Ishikawa (cell line): ENCODE measurements around the gene PRKCZ.

Experiments used
- CEBPB ChIP-seq: IDR thresholded peaks from 2 replicates; pipeline ENCODE4 v1.6.1; 2012
- CREB1 ChIP-seq: IDR thresholded peaks from 2 replicates; pipeline ENCODE4 v1.6.1; 2012; ENCODE audit warnings: low read depth
- EGR1 ChIP-seq: IDR thresholded peaks from 2 replicates; pipeline ENCODE4 v1.6.1; 2012
- EP300 ChIP-seq: IDR thresholded peaks from 2 replicates; pipeline ENCODE4 v1.6.1; 2012; ENCODE audit warnings: borderline replicate concordance
- FOXM1 ChIP-seq: IDR thresholded peaks from 2 replicates; pipeline ENCODE4 v1.6.1; 2012; ENCODE audit warnings: low read depth, borderline replicate concordance
- NFIC ChIP-seq: IDR thresholded peaks from 2 replicates; pipeline ENCODE4 v1.6.1; 2012
- RAD21 ChIP-seq: IDR thresholded peaks from 2 replicates; pipeline ENCODE4 v1.6.1; 2012; ENCODE audit warnings: low read depth
- TAF1 ChIP-seq: IDR thresholded peaks from 2 replicates; pipeline ENCODE4 v1.6.1; 2012; ENCODE audit warnings: low read depth, mild to moderate bottlenecking
- TCF12 ChIP-seq: IDR thresholded peaks from 2 replicates; pipeline ENCODE4 v1.6.1; 2012; ENCODE audit warnings: low read depth
- TEAD4 ChIP-seq: IDR thresholded peaks from 2 replicates; pipeline ENCODE4 v1.6.1; 2012
- YY1 ChIP-seq: IDR thresholded peaks from 2 replicates; pipeline ENCODE4 v1.6.1; 2012; ENCODE audit warnings: low read depth
- ZBTB7A ChIP-seq: IDR thresholded peaks from 2 replicates; pipeline ENCODE4 v1.6.1; 2012; ENCODE audit warnings: low read depth
- TF ChIP-seq, protein P1 (sequence below): IDR thresholded peaks from 2 replicates; pipeline ENCODE4 v1.6.1; 2012
- TF ChIP-seq, protein P2 (sequence below): IDR thresholded peaks from 2 replicates; pipeline ENCODE4 v1.6.1; 2012
- TF ChIP-seq, protein P3 (sequence below): IDR thresholded peaks from 2 replicates; pipeline ENCODE4 v1.6.1; 2012; ENCODE audit warnings: low read depth, mild to moderate bottlenecking

PRKCZ gene

DNA sequence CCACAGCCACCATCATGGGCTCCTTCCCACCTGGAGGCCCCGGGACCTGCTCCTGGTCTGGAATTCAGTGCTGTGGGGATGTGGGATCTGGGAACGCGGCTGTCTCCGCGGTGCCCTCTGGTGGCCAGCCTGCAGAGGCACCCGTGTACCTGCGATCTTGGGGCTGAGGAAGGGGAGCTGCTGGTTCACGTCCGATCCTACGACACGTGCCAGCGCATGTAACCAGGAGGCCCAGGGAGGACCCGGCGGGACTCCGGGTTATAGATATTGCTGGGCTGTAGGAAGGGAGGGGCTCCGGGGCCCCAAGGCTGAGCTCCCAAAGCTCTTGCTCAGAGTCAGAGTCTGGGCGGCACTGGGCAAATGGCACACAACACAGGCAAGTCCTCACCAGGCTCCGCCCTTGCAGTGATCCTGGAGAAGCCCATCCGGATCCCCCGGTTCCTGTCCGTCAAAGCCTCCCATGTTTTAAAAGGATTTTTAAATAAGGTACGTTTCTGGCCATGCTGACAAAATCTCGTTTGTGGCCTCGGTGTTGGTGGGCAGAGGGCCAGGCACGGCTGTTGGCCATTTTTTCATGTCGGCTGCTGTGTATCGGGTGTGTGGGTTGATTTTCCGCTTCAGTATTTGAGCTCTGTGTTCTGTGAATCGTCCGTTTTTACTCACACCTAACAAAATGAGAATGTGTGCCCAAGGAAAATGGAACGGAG is 124.3 kb downstream of the PRKCZ start:
- no peak for TF ChIP-seq ZBTB7A
- TF ChIP-seq EP300: no peak
- no peak for TF ChIP-seq CREB1
- TF ChIP-seq RAD21: peak; percentile 59
- TF ChIP-seq TCF12: no peak

DNA sequence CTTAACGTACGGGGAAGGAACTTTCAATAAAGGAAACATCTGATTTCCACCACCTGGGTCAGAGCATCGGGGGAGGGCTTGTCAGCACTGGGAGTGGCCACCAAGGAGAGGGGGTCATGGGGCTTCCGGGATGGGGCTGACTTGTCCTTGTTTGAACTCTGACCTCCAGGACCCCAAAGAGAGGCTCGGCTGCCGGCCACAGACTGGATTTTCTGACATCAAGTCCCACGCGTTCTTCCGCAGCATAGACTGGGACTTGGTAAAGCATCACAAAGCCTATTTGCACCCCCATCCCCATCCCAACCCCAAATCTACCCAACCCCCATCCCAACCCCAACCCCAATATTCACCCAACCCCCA is 124.8 kb downstream of the PRKCZ start:
- TF ChIP-seq EGR1 (no peak), EP300 (no peak), FOXM1 (no peak), ZBTB7A (no peak), NFIC (no peak), YY1 (no peak), TCF12 (no peak)
- TF ChIP-seq, protein P1, sequence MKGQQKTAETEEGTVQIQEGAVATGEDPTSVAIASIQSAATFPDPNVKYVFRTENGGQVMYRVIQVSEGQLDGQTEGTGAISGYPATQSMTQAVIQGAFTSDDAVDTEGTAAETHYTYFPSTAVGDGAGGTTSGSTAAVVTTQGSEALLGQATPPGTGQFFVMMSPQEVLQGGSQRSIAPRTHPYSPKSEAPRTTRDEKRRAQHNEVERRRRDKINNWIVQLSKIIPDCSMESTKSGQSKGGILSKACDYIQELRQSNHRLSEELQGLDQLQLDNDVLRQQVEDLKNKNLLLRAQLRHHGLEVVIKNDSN: no peak
- TF ChIP-seq, protein P2, sequence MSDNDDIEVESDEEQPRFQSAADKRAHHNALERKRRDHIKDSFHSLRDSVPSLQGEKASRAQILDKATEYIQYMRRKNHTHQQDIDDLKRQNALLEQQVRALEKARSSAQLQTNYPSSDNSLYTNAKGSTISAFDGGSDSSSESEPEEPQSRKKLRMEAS: no peak
- TF ChIP-seq, protein P3, sequence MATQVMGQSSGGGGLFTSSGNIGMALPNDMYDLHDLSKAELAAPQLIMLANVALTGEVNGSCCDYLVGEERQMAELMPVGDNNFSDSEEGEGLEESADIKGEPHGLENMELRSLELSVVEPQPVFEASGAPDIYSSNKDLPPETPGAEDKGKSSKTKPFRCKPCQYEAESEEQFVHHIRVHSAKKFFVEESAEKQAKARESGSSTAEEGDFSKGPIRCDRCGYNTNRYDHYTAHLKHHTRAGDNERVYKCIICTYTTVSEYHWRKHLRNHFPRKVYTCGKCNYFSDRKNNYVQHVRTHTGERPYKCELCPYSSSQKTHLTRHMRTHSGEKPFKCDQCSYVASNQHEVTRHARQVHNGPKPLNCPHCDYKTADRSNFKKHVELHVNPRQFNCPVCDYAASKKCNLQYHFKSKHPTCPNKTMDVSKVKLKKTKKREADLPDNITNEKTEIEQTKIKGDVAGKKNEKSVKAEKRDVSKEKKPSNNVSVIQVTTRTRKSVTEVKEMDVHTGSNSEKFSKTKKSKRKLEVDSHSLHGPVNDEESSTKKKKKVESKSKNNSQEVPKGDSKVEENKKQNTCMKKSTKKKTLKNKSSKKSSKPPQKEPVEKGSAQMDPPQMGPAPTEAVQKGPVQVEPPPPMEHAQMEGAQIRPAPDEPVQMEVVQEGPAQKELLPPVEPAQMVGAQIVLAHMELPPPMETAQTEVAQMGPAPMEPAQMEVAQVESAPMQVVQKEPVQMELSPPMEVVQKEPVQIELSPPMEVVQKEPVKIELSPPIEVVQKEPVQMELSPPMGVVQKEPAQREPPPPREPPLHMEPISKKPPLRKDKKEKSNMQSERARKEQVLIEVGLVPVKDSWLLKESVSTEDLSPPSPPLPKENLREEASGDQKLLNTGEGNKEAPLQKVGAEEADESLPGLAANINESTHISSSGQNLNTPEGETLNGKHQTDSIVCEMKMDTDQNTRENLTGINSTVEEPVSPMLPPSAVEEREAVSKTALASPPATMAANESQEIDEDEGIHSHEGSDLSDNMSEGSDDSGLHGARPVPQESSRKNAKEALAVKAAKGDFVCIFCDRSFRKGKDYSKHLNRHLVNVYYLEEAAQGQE: no peak

DNA sequence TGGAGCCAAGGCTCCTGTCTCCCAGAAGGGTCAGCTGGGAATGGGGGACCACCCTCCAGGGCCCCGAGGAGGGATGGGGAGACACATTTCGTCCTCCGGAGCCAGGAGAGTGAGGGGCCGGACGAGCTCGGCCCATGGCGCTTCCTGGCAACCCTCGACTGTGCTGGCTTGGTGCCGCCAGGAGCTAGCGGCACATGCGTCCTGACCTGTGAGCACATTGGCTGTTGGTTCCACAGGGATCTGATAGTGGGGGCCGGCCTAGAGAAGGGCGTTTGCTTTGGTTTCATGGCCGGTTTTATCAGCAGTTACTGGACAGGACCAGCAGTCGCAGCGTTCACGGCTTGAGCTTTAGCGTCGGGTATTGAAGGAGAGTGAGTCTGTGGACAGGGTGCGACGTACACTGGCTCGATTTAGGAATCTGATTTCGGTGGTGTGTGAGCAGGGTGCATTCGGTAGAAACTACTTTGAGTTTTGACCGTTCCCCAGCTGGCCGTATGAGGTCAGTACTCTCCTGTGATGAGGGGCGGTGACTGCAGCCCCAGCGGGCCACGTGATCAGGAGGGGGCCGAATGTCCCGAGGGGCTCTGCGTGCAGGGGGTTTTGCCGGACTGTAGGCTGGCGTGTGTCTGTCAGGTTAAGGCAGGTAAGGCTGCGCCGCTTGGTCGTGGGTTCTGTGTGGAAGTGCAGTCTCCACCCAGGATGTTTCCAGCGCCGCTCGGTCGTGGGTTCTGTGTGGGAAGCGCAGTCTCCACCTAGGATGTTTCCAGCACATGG is 125.7 kb downstream of the PRKCZ start:
- no peak for TF ChIP-seq FOXM1
- TF ChIP-seq TAF1: no peak
- TF ChIP-seq, protein P1: no peak
- TF ChIP-seq CEBPB: no peak
- no peak for TF ChIP-seq ZBTB7A
- no peak for TF ChIP-seq CREB1
- no peak for TF ChIP-seq NFIC
- TF ChIP-seq EGR1: no peak
- no peak for TF ChIP-seq YY1
- no peak for TF ChIP-seq RAD21
- no peak for TF ChIP-seq TEAD4
- no peak for TF ChIP-seq TCF12

DNA sequence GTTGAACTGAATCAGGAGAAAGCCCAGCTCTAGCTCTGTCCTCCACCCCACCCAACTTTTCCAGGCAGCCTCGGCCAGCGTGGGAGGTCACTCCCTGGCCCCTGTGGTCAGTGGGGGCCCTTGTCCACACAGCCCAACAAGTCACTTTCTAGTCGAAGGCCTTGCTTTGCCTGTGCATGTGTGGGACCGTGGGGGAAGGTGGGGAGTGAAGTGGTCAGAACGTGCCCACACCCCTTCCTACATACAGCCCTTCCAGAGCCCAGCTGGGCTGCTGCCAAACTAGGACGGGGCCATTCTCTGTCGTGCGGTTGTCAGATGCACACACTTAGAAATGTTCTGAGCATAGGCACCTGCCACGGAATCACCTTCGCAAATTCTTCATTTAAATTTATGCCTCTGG is 126.4 kb downstream of the PRKCZ start:
- TF ChIP-seq EGR1: no peak
- no peak for TF ChIP-seq TCF12
- TF ChIP-seq, protein P1: no peak
- TF ChIP-seq CREB1: no peak
- no peak for TF ChIP-seq CEBPB
- TF ChIP-seq TAF1: no peak
- no peak for TF ChIP-seq YY1
- TF ChIP-seq, protein P2: no peak
- TF ChIP-seq NFIC: no peak
- TF ChIP-seq ZBTB7A: no peak
- no peak for TF ChIP-seq EP300

DNA sequence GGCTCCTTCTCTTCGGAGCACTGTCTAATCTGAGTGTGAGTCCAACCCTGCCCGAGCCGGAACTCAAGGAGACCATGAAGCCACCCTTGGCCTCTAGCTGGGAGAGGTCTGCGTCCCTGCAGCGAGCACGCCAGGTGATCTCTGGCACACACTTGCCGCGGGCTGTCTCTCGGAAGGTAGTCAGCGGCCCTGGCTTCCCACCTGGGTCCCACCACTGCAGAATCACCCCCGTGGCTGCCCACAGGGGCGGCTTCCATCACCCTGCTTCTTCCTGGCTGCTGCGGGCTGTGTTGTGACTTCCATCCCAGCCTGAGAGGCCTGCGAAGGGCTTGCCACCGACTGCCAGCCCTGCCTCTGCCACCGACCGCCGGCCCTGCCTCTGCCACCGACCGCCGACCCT is 127.3 kb downstream of the PRKCZ start:
- TF ChIP-seq EGR1 (no peak), TAF1 (no peak), YY1 (no peak), CEBPB (no peak), CREB1 (no peak), FOXM1 (no peak), TCF12 (no peak), NFIC (no peak), ZBTB7A (no peak), EP300 (no peak), TEAD4 (no peak), RAD21 (no peak)
- TF ChIP-seq, protein P2: no peak
- TF ChIP-seq, protein P1: no peak
- TF ChIP-seq, protein P3: no peak
